Stimulated activated CD8-positive, alpha-beta memory T cell treated with anti-CD3 and anti-CD28 coated beads, Interleukin-7, amount 100 ng/mL, for 48 hours (primary cell): ENCODE data around the gene GPR18.
A peak's percentile ranks its signal among the peaks of the same experiment; 100 is the strongest.
"Not testable (repeated sequence)": the region's sequence is repeated elsewhere in the genome, so short reads cannot be mapped to it uniquely, and the experiment has no call there.

Source experiments
- DNase-seq, 2 donors: peaks; one replicate each; pipeline ENCODE4 v3.0.0-alpha.2; 2020; ENCODE audit warnings: low read depth in 1 of 2; ENCODE audit errors: extremely low read depth in 1 of 2

GPR18 gene

GRCh38 chr13:99231721-99232120 lies 26.5 kb downstream of the GPR18 start:
- DNase-seq, result no peak

DNA sequence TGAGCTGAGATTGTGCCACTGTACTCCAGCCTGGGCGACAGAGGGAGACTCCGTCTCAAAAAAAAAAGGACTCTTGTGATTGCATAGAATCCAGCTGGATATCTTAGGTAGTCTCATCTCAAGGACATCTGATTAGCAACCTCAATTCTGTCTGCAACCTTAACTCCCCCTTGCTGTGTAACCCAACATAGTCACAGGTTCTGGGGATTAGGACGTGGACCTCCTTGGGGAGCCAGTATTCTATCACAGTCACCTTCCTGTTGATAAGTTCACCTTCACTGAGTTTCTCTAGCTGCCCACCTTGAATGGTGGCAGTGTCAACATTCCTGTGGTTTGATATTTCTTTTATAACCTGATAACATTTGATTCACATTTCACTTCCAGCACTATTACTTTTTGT lies 27.2 kb downstream of the GPR18 start:
- no peak for DNase-seq

DNA sequence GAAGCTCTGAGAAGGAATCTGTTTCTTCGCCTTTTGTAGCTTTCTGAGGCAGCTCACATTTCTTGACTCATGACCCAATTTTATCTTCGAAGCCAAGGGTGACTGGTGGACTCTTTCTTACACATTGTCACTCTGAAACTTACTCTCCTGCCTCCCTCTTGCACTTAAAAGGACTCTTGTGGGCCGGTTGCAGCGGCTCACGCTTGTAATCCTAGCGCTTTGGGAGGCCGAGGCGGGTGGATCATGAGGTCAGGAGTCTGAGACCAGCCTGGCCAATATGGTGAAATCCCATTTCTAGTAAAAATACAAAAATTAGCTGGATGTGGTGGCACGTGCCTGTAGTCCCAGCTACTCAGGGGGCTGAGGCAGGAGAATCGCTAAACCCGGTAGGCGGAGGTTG lies 27.6 kb downstream of the GPR18 start:
- not testable (repeated sequence) for DNase-seq

DNA sequence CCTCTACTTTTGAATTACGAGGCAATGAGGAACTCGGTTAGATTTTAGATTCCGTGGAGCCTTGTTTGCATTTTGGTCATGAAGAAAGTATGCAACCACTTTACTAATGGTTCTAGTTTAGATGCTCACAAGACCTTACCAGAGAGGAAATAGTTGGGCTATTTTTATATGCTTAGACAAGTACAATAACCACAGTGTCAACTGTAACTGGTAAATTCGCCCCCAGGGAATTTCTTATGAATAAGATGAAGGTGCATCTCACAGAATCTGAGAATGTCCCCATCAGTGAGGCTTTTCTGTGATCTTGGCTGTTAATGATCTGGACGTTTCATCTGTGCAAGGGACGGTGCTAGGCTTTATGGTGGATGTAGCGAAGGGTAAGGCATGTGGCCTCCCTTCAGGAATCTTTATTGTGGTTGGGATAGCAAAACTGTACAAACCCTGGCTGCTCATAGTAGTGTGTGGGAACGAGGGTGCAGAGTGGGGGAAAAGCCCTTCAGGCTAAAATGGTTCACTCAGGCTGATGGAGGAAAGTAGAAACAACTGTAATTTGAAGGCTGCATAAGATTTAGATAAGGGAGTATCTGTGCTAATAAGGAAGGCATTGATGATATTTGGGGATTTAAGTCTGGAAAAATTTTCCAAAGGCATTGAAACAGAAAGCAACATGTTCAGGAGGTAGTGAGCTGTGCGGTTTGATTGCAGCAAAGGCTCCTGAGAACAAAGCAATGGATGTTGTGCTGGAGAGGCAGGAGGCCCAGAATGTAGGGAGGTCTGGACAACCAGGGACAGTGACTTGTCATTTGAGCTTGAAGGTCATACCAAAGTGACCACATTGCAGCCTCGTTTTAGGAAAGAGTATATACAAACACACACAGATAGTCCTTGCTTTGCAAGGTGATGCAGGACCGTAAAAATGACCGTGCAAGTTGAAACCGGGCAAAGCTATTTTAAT lies 29.2 kb downstream of the GPR18 start:
- no peak for DNase-seq

- no peak for DNase-seq
Observed at GRCh38 chr13:99227909-99228688, 30.1 kb downstream of the GPR18 start.

- DNase-seq, result no peak
Observed at GRCh38 chr13:99227331-99227900, 30.8 kb downstream of the GPR18 start.

DNA sequence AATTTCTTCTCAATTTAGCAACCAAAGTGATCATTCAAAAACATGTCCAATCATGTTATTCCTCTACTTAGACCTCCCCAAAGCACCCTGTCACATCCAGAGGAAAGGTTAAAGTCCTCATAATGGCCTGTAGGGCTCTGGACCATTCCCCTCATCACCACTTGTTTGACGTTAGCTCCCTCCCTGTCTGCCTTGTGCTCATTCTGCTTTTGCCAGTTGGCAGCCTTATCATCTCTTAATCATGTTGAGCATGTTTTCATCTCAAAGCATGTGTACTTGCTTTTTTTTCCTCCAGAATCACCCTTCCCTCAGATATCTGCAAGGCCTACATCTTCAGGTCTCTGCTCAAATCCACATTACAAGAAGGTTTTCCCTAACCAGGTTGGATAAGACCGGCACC lies 31.7 kb downstream of the GPR18 start:
- DNase-seq, result no peak

- no peak for DNase-seq
Observed at GRCh38 chr13:99225078-99225477, 33.1 kb downstream of the GPR18 start.

GRCh38 chr13:99224021-99224420 lies 34.2 kb downstream of the GPR18 start:
- no peak for DNase-seq

DNA sequence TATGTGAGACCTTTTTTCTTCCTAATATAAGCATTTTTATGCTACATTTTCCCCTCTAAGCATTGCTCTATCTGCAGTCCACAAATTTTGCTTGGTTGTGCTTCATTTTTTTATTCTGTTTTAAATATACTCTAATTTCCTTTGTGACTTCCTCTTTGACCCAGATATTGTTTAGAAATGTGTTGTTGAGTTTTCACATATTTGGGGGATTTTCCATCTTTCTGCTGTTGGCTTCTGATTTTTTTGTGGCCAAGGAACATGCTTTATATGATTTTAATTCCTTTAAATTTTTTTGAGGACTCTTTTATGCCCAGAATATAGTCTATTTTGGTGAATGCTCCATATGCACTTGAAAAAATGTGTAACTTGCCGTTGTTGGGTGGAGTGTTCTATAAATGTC lies 34.6 kb downstream of the GPR18 start:
- DNase-seq, result no peak

GRCh38 chr13:99221567-99222239 lies 36.5 kb downstream of the GPR18 start:
- no peak for DNase-seq

DNA sequence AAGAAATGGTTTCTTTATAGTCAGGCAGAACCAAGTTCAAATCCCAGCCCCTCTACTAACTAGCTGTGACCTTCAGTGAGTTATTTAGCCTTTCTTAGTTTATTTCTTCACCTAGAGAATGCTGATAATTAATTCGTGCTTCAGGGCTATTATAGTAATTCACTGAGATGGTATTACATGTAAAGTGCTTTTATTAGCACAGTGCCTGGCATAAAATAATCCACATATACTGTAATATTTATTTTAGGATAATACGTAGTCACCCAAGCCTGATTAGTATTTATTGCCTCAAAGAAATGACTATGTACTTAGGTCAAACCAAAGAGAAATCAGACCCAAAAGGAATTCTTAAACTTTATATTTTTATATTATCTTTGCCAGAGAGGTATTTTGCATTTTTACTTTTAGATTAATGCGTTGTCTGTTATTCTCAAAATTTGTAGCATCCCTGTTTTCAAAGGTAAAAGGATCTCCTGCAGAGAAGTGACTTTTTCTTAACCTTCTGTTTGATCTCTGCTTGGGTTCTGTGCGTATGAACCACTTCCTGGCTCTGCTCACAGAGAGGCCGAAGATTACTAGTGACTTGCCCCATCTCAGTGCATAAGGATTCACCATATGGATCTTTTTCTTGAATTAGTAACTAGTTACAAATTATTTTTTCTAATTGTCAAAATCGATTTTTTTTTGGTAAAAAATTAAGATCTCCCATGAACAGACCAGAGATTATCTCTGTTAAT lies 37.8 kb downstream of the GPR18 start:
- no peak for DNase-seq

DNA sequence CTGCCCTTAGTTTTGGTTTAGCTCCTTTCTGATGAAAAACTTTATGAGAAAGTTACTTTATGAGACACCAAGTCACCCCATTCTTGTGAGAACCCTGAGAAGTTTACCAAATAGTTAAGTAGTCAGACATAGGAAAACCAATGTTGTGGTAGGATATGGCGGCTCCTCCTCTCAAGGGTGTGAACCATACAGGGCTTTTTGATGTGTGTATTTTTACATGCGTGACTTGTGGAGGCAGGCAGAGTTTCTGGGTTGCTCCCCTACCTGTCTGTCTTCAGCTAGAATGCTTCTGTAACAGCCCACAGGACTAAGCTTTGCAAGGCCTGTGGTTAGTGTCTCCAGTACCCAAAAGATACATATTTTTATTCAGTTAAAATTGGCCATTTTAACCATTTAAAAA lies 39.2 kb downstream of the GPR18 start:
- peak in 1 of 2 donors; percentile 46 for DNase-seq

DNA sequence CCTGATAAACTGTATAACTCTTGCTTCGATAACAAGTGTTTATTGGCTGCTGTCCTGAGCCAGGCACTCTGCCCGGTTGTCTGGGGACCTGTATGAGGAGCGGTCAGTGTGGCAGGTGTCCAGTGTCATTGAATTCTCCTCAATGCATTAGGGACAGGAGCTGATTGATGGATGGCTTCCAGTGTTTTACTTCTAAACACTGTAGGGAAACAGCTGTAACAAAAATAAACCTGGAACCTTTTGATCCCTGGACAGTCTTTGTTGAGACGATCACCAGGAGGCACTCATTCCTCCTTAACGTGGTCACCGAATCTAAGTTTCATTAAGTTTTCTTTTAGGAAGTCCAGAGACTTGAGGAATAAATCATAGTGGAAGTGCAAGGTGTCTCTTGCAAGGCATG lies 39.6 kb downstream of the GPR18 start:
- DNase-seq, result no peak

- no peak for DNase-seq
Observed at GRCh38 chr13:99218126-99218525, 40.1 kb downstream of the GPR18 start.

DNA sequence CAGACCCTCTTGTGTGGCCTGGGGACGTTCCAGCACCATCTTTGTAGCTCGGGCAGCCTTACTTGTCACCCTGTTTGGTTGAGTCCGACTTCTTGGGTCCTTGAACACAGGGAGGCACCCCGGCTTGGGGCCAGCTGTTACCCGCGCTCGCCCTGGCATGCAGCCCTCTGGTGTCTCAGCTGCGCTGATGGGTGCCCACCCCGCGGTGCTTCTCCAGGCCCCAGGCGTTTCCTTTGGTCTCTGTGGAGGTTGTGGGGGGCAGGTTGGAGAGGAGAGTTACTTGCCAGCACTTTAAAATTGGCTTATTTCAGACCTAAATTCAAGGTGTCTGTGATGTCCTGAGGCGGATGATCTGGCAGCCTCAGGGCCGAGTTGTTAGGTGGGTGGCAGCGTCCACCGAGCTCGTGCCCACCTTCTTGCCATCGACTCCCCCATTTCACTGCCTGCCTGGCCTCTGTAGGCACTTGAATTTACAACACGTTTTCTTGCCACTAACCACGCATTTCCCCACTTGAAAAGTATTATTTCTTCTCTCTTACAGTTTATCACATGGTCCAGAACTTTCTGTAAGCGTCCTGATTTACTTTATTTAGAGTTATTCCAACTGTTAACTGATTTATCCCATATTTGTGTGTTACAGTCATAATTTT lies 40.6 kb downstream of the GPR18 start:
- DNase-seq, result no peak

DNA sequence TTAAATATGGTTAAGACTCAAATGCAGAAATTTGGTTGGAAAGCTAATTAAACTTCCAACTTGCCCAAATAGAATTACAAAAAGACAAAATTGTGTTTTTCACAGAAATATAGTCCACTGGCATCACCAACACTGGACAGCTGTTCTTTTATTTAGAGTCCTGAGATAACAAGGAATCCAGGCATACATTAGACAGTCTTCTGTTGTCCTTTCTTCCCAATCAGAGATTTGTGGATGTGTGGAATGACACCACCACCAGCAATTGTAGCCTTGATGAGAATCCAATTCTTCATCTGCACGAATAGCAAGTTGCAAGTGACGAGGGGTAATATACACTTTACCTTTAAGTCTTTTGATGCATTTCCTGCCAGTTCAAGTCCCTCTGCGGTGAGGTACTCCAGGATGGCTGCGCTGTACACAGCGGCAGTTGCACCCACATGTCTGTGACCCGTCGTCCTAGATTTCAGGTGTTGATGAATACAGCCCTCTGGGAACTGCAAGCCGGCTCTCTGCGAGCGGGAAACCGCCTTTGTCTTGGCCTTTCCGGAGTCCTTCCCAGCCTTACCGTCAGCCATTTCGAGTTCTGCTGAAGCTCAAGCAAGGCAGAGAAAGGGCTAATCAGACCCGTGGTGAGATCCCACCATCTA lies 42.9 kb downstream of the GPR18 start:
- peak in 1 of 2 donors; percentile 64 for DNase-seq

GRCh38 chr13:99214731-99215130 lies 43.4 kb downstream of the GPR18 start:
- DNase-seq, result no peak

- peak; percentile 51 to 84 for DNase-seq
Observed at GRCh38 chr13:99214232-99214631, 43.9 kb downstream of the GPR18 start.
